ENCODE results near the gene GLRA3.

DNA sequence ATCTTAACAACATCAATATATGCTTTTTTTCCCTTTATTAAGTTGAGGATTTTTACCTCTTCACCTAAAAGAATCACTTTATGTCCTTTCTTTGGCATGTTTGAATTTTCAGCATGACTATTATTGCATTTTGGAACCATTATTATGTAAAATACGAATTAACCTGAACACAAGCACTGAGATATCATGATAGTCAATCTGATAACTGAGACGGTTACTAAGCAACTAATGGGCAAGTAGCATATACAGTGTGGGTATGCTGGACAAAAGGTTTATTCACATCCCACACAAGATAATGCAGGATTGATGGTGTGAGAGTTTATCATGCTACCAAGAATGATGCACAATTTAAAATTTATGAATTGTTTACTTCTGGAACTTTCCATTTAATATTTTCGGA lies 24.6 kb upstream of the GLRA3 start:
- TF ChIP-seq, protein P1, sequence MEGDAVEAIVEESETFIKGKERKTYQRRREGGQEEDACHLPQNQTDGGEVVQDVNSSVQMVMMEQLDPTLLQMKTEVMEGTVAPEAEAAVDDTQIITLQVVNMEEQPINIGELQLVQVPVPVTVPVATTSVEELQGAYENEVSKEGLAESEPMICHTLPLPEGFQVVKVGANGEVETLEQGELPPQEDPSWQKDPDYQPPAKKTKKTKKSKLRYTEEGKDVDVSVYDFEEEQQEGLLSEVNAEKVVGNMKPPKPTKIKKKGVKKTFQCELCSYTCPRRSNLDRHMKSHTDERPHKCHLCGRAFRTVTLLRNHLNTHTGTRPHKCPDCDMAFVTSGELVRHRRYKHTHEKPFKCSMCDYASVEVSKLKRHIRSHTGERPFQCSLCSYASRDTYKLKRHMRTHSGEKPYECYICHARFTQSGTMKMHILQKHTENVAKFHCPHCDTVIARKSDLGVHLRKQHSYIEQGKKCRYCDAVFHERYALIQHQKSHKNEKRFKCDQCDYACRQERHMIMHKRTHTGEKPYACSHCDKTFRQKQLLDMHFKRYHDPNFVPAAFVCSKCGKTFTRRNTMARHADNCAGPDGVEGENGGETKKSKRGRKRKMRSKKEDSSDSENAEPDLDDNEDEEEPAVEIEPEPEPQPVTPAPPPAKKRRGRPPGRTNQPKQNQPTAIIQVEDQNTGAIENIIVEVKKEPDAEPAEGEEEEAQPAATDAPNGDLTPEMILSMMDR (conservative IDR thresholded peaks at IDR 0.05) = no peak
- TF ChIP-seq ZFX (IDR thresholded peaks at IDR 0.05) = no peak
